ENCODE data around the gene CCDC146.

- TF ChIP-seq CTCF (IDR thresholded peaks at IDR 0.05) = no peak
- TF ChIP-seq POLR2A (IDR thresholded peaks at IDR 0.05) = no peak
- TF ChIP-seq POLR2AphosphoS5 (IDR thresholded peaks at IDR 0.05; ENCODE audit: insufficient read depth in 1 of 2, low read depth in 1 of 2) = no peak
Observed at GRCh38 chr7:77306231-77307067, 184.0 kb downstream of the CCDC146 start.

All from vagina (tissue), 2 donors.